GM18858 (cell line): Measurements from ENCODE around the gene PEPD.
"Not testable (repeated sequence)": the region's sequence is repeated elsewhere in the genome, so short reads cannot be mapped to it uniquely, and the experiment has no call there.

Experiments
- ATAC-seq: cut with Tn5 transposase; IDR thresholded peaks from one replicate; pipeline ENCODE4 v1.9.1; 2021; ENCODE audit not compliant: unreplicated experiment

Gene PEPD

GRCh38 chr19:33499248-33499647, 22.3 kb downstream of the PEPD start:
- no peak for ATAC-seq

- ATAC-seq: no peak
These were observed 23.1 kb downstream of the PEPD start for GRCh38 chr19:33498391-33499000.

- ATAC-seq: no peak
These were observed 23.8 kb downstream of the PEPD start for GRCh38 chr19:33497778-33498175.

GRCh38 chr19:33497131-33497777, 24.3 kb downstream of the PEPD start:
- no peak for ATAC-seq

GRCh38 chr19:33496038-33496895, 25.3 kb downstream of the PEPD start:
- no peak for ATAC-seq

- no peak for ATAC-seq
These were observed 28.0 kb downstream of the PEPD start for GRCh38 chr19:33493401-33494275.

- ATAC-seq: no peak
These were observed 28.6 kb downstream of the PEPD start for GRCh38 chr19:33492951-33493350.

GRCh38 chr19:33492090-33492489, 29.5 kb downstream of the PEPD start:
- no peak for ATAC-seq

GRCh38 chr19:33490596-33490995, 31.0 kb downstream of the PEPD start:
- not testable (repeated sequence) for ATAC-seq

- no peak for ATAC-seq
These were observed 31.5 kb downstream of the PEPD start for GRCh38 chr19:33490041-33490451.

- ATAC-seq: no peak
These were observed 32.8 kb downstream of the PEPD start for GRCh38 chr19:33488826-33489225.

- no peak for ATAC-seq
These were observed 33.4 kb downstream of the PEPD start for GRCh38 chr19:33487901-33488800.

GRCh38 chr19:33486936-33487811, 34.4 kb downstream of the PEPD start:
- ATAC-seq: no peak

- no peak for ATAC-seq
These were observed 35.2 kb downstream of the PEPD start for GRCh38 chr19:33486407-33486806.

- ATAC-seq: no peak
These were observed 37.3 kb downstream of the PEPD start for GRCh38 chr19:33484226-33484774.

- ATAC-seq: no peak
These were observed 39.1 kb downstream of the PEPD start for GRCh38 chr19:33482476-33482875.

GRCh38 chr19:33481863-33482262, 39.7 kb downstream of the PEPD start:
- ATAC-seq: no peak

- ATAC-seq: not testable (repeated sequence)
These were observed 42.0 kb downstream of the PEPD start for GRCh38 chr19:33479570-33479969.

GRCh38 chr19:33477781-33478180, 43.8 kb downstream of the PEPD start:
- no peak for ATAC-seq
